Measurements from ENCODE around the gene PRKAR2A.

Gene PRKAR2A

GRCh38 chr3:48847504-48848423 lies at the start of gene PRKAR2A:
PRKAR2A (minus strand) TSS chr3:48847874; CDS start chr3:48847596, 278 bp downstream.
- DNase-seq, result peak; percentile 89

GRCh38 chr3:48896936-48897335 lies 49.3 kb upstream of the PRKAR2A start:
- peak; percentile 7 for DNase-seq

- DNase-seq, result peak; percentile 51
These were observed 46.8 kb upstream of the PRKAR2A start for GRCh38 chr3:48894516-48894915.

- no peak for DNase-seq
These were observed 43.9 kb upstream of the PRKAR2A start for GRCh38 chr3:48891606-48892005.

- DNase-seq, result no peak
These were observed 38.1 kb upstream of the PRKAR2A start for GRCh38 chr3:48885753-48886152.

- DNase-seq, result no peak
These were observed 34.0 kb upstream of the PRKAR2A start for GRCh38 chr3:48881652-48882114.

GRCh38 chr3:48881006-48881405 lies 33.3 kb upstream of the PRKAR2A start:
- DNase-seq, result no peak

GRCh38 chr3:48879994-48880377 lies 32.3 kb upstream of the PRKAR2A start:
- DNase-seq, result no peak

GRCh38 chr3:48879307-48879993 lies 31.8 kb upstream of the PRKAR2A start:
- no peak for DNase-seq

- DNase-seq, result no peak
These were observed 30.0 kb upstream of the PRKAR2A start for GRCh38 chr3:48877671-48878070.

- DNase-seq, result no peak
These were observed 15.4 kb upstream of the PRKAR2A start for GRCh38 chr3:48863122-48863521.

- no peak for DNase-seq
These were observed 11.5 kb upstream of the PRKAR2A start for GRCh38 chr3:48859206-48859605.

- DNase-seq, result no peak
These were observed 11.0 kb upstream of the PRKAR2A start for GRCh38 chr3:48858709-48859108.

GRCh38 chr3:48857641-48858040 lies 10.0 kb upstream of the PRKAR2A start:
- no peak for DNase-seq

- DNase-seq, result no peak
These were observed 8.8 kb upstream of the PRKAR2A start for GRCh38 chr3:48856469-48856868.

GRCh38 chr3:48855681-48856447 lies 8.2 kb upstream of the PRKAR2A start:
- DNase-seq, result no peak

- DNase-seq, result no peak
These were observed 4.5 kb upstream of the PRKAR2A start for GRCh38 chr3:48852151-48852550.

- no peak for DNase-seq
These were observed 3.7 kb upstream of the PRKAR2A start for GRCh38 chr3:48851407-48851806.

GRCh38 chr3:48848816-48849515 lies 1.3 kb upstream of the PRKAR2A start:
- peak; percentile 53 for DNase-seq

GRCh38 chr3:48847053-48847503 lies 596 bp downstream of the PRKAR2A start:
- peak; percentile 80 for DNase-seq

- DNase-seq, result no peak
These were observed 2.5 kb downstream of the PRKAR2A start for GRCh38 chr3:48845170-48845569.

- no peak for DNase-seq
These were observed 10.5 kb downstream of the PRKAR2A start for GRCh38 chr3:48837163-48837562.
